Measurements from ENCODE around the gene FLOT2. TPM values are rescaled to one million over a fixed set of nuclear protein-coding genes. Genes with fewer than 3 reads are reported as not detected.

The FLOT2 gene
- total and polyA plus RNA-seq, 2 donors (not counting 1 experiment from before 2014, with no cell fraction given) = 196 to 270 TPM

DNA sequence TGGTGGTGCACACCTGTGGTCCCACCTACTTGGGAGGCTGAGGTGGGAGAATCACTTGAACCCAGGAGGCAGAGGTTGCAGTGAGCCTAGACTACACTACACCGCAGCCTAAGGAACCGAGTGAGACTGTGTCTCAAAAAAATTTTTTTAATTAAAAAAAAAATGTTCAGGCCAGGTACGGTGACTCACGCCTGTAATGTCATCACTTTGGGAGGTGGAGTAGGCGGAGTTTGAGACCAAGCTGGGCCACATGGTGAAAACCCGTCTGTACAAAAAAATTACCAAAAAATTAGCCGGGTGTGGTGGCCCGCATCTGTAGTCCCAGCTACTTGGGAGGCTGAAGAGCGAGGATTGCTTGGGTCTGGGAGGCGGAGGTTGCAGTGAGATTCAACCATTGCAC lies 51.3 kb downstream of the FLOT2 start:
- no peak overlapping the region for H3K4me2 ChIP-seq (replicated peaks; ENCODE audit: low read depth, low read length, poor library complexity, severe bottlenecking)
- no peaks in the 10 kb centered on the region for H3K36me3 ChIP-seq (replicated peaks in 1 of 2; ENCODE audit: control extremely low read depth in 1 of 2, control insufficient read depth in 1 of 2, extremely low read depth in 1 of 2, insufficient read depth in 2 of 2, low read length in 1 of 2)
- Mint-ChIP-seq H3K27ac (no peak overlapping the region), H3K4me1 (peaks cover 14% of the 10 kb centered on the region), H3K27me3 (no peaks in the 10 kb centered on the region), H3K4me3 (no peak overlapping the region), H3K9me3 (ENCODE audit: insufficient read depth) (no peaks in the 10 kb centered on the region)
- no peaks in the 10 kb centered on the region for H3K9me3 ChIP-seq (ENCODE audit: control extremely low read depth in 1 of 3, control insufficient read depth in 2 of 3, insufficient read depth in 1 of 3, low read length in 2 of 3)
- CTCF ChIA-PET = interaction anchor here (1.1 kb wide), 1 partner anchor 60 kb away, joined by 4 read pairs; no protein-coding TSS in a partner anchor
- H3K9ac ChIP-seq (ENCODE audit: low read length) = no peak overlapping the region
- H3K27me3 ChIP-seq (replicated peaks in 1 of 4; ENCODE audit: control extremely low read depth in 1 of 4, control insufficient read depth in 3 of 4, insufficient read depth in 4 of 4, low read length in 3 of 4) = no peaks in the 10 kb centered on the region
- 98% methylated on average over 8 of the region's 10 CpGs for WGBS (ENCODE audit: insufficient coverage)
- POLR2A ChIA-PET = interaction anchor here (0.7 kb wide), 1 partner anchor 57 kb away, joined by 3 read pairs; no protein-coding TSS in a partner anchor
- no peaks in the 10 kb centered on the region for H4K20me1 ChIP-seq (ENCODE audit: control insufficient read depth, insufficient read depth, low read length, poor library complexity, severe bottlenecking)
- intact Hi-C loops (cut with micrococcal nuclease) = no loop called here
- H2AFZ ChIP-seq (ENCODE audit: insufficient read depth, low read depth, low read length, poor library complexity, severe bottlenecking) = no peak overlapping the region
- peaks cover 10 to 15% of the 10 kb centered on the region in 2 donors for H3K4me1 ChIP-seq (ENCODE audit: control insufficient read depth in 2 of 2, insufficient read depth in 2 of 2, low read length in 2 of 2)
- peaks cover 19% of the 10 kb centered on the region for H3K79me2 ChIP-seq (ENCODE audit: control insufficient read depth, insufficient read depth, low read length)
- TF ChIP-seq EZH2 (IDR thresholded peaks at IDR 0.05; ENCODE audit: borderline replicate concordance, insufficient read depth, low read depth, low read length, poor library complexity, severe bottlenecking) = no peak
- TF ChIP-seq, protein P1, sequence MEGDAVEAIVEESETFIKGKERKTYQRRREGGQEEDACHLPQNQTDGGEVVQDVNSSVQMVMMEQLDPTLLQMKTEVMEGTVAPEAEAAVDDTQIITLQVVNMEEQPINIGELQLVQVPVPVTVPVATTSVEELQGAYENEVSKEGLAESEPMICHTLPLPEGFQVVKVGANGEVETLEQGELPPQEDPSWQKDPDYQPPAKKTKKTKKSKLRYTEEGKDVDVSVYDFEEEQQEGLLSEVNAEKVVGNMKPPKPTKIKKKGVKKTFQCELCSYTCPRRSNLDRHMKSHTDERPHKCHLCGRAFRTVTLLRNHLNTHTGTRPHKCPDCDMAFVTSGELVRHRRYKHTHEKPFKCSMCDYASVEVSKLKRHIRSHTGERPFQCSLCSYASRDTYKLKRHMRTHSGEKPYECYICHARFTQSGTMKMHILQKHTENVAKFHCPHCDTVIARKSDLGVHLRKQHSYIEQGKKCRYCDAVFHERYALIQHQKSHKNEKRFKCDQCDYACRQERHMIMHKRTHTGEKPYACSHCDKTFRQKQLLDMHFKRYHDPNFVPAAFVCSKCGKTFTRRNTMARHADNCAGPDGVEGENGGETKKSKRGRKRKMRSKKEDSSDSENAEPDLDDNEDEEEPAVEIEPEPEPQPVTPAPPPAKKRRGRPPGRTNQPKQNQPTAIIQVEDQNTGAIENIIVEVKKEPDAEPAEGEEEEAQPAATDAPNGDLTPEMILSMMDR (IDR thresholded peaks at IDR 0.05) = no peak
- no peak overlapping the region for H3K27ac ChIP-seq (ENCODE audit: low read length in 2 of 2)
- H3K4me3 ChIP-seq (ENCODE audit: control extremely low read depth in 1 of 5, extremely low read depth in 1 of 5, insufficient read depth in 1 of 5, low read depth in 2 of 5, low read length in 4 of 5) = no peak overlapping the region
- DNase-seq (no peak), ATAC-seq (ENCODE audit: low read depth) (no peak)

DNA sequence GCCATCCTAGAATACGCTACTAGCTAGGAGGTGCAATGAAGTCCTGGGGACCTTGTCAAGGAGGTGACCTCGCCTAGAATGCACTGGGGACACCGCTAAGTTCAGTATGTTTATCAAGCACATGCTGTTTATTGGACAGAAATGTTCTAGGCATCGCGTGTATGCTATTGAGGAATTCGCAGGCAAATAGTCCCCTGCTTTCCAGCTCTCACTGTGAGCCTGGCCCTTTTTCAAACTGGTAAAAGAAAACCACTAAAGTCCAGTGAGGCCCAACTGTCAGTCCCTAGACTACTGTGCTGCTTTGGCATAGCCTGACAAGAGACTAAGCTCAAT lies 53.8 kb downstream of the FLOT2 start:
- H3K27ac ChIP-seq (ENCODE audit: low read length in 2 of 2) = no peak overlapping the region
- no peak overlapping the region for H2AFZ ChIP-seq (ENCODE audit: insufficient read depth, low read depth, low read length, poor library complexity, severe bottlenecking)
- H3K79me2 ChIP-seq (ENCODE audit: control insufficient read depth, insufficient read depth, low read length) = peaks cover 39% of the 10 kb centered on the region
- DNase-seq (no peak), ATAC-seq (ENCODE audit: low read depth) (no peak)
- intact Hi-C loops (cut with micrococcal nuclease) = loop anchor here (5.0 kb wide), 1 partner anchor 109 kb away; the partner anchor contains the start of gene PHF12
- H3K9ac ChIP-seq (ENCODE audit: low read length) = no peak overlapping the region
- ChIA-PET CTCF (interaction anchor here (1.2 to 3.8 kb wide), 7 partner anchors 27 to 117 kb away, joined by 3 to 28 read pairs (median 10); partner anchors contain the start of genes DHRS13 and TLCD1), POLR2A (interaction anchor here (0.5 kb wide), 1 partner anchor 31 kb away, joined by 3 read pairs; no protein-coding TSS in a partner anchor)
- TF ChIP-seq, protein P1 (IDR thresholded peaks at IDR 0.05) = no peak
- TF ChIP-seq EZH2 (IDR thresholded peaks at IDR 0.05; ENCODE audit: borderline replicate concordance, insufficient read depth, low read depth, low read length, poor library complexity, severe bottlenecking) = no peak
- H3K27ac Mint-ChIP-seq = peak overlapping the region; percentile 37
- no peaks in the 10 kb centered on the region for H3K27me3 ChIP-seq (replicated peaks in 1 of 4; ENCODE audit: control extremely low read depth in 1 of 4, control insufficient read depth in 3 of 4, insufficient read depth in 4 of 4, low read length in 3 of 4)
- H3K4me2 ChIP-seq (replicated peaks; ENCODE audit: low read depth, low read length, poor library complexity, severe bottlenecking) = no peak overlapping the region
- peaks cover 23% of the 10 kb centered on the region for H3K4me1 Mint-ChIP-seq
- peaks cover 10 to 15% of the 10 kb centered on the region in 2 donors for H3K4me1 ChIP-seq (ENCODE audit: control insufficient read depth in 2 of 2, insufficient read depth in 2 of 2, low read length in 2 of 2)
- peak overlapping the region; percentile 50 for H3K4me3 Mint-ChIP-seq
- no peaks in the 10 kb centered on the region for H3K27me3 Mint-ChIP-seq
- H3K9me3 ChIP-seq (ENCODE audit: control extremely low read depth in 1 of 3, control insufficient read depth in 2 of 3, insufficient read depth in 1 of 3, low read length in 2 of 3) = no peaks in the 10 kb centered on the region
- 92% methylated on average over 6 of the region's 6 CpGs for WGBS (ENCODE audit: insufficient coverage)
- no peaks in the 10 kb centered on the region for H3K36me3 ChIP-seq (replicated peaks in 1 of 2; ENCODE audit: control extremely low read depth in 1 of 2, control insufficient read depth in 1 of 2, extremely low read depth in 1 of 2, insufficient read depth in 2 of 2, low read length in 1 of 2)
- H3K4me3 ChIP-seq (ENCODE audit: control extremely low read depth in 1 of 5, extremely low read depth in 1 of 5, insufficient read depth in 1 of 5, low read depth in 2 of 5, low read length in 4 of 5) = no peak overlapping the region
- H4K20me1 ChIP-seq (ENCODE audit: control insufficient read depth, insufficient read depth, low read length, poor library complexity, severe bottlenecking) = no peaks in the 10 kb centered on the region
- no peaks in the 10 kb centered on the region for H3K9me3 Mint-ChIP-seq (ENCODE audit: insufficient read depth)

All from B cell (primary cell).